Measurements from ENCODE around the gene CFAP410. TPM values are rescaled to one million over a fixed set of nuclear protein-coding genes. Genes with fewer than 3 reads are reported as not detected.

CFAP410 gene
- total and polyA plus RNA-seq, 2 donors (not counting 3 experiments of a cell fraction or from before 2014, with no cell fraction given): 7.2 to 12.2 TPM

DNA sequence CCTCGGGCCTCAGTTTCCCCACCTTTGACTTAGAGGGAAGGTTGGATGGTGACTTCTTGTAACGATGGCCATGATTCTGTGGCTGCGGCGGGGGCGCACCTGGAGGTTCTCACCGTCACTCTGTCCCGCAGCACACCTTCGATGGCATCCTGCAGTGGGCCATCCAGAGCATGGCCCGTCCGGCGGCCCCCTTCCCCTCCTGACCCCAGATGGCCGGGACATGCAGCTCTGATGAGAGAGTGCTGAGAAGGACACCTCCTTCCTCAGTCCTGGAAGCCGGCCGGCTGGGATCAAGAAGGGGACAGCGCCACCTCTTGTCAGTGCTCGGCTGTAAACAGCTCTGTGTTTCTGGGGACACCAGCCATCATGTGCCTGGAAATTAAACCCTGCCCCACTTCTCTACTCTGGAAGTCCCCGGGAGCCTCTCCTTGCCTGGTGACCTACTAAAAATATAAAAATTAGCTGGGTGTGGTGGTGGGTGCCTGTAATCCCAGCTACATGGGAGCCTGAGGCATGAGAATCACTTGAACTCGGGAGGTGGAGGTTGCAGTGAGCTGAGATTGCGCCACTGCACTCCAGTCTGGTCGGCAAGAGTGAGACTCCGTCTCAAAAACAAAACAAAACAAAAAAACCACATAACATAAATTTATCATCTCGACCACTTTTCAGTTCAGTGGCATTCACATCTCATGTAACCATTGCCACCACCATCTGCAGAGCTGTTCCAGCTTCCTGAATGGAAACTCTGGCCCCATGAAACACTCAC is 41.5 kb downstream of the CFAP410 start:
- Histone ChIP-seq H3K9ac (replicated peaks; ENCODE audit: extremely low read depth, insufficient read depth, low read length) (no peak overlapping the region), H3K79me2 (ENCODE audit: control insufficient read depth, insufficient read depth, low read length) (peaks cover 23% of the 10 kb centered on the region), H2AFZ (ENCODE audit: low read depth, low read length) (no peak overlapping the region), H3K27ac (ENCODE audit: insufficient read depth, low read depth, low read length) (no peak overlapping the region), H3K4me3 (replicated peaks in 1 of 3; ENCODE audit: insufficient read depth in 1 of 3, low read depth in 1 of 3, low read length in 3 of 3) (no peak overlapping the region), H4K20me1 (replicated peaks; ENCODE audit: control insufficient read depth, extremely low read depth, insufficient read depth, low read length) (no peaks in the 10 kb centered on the region), H3K36me3 (ENCODE audit: control insufficient read depth in 2 of 2, extremely low read depth in 1 of 2, insufficient read depth in 2 of 2, low read length in 2 of 2) (no peaks in the 10 kb centered on the region), H3K9me1 (replicated peaks; ENCODE audit: control insufficient read depth, extremely low read depth, insufficient read depth, low read length) (no peaks in the 10 kb centered on the region), H3K4me2 (ENCODE audit: insufficient read depth, low read length) (no peak overlapping the region), H3K4me1 (ENCODE audit: control insufficient read depth, extremely low read depth, insufficient read depth, low read length) (peaks cover 12% of the 10 kb centered on the region), H3K27me3 (ENCODE audit: control insufficient read depth in 2 of 2, insufficient read depth in 2 of 2, low read length in 2 of 2) (no peaks in the 10 kb centered on the region), H3K9me3 (replicated peaks; ENCODE audit: control insufficient read depth, insufficient read depth, low read length) (no peaks in the 10 kb centered on the region)
- TF ChIP-seq JUN (IDR thresholded peaks at IDR 0.05; ENCODE audit: borderline replicate concordance, insufficient read depth, insufficient read length, low read depth) (no peak), CTCF (IDR thresholded peaks at IDR 0.05; ENCODE audit: extremely low read depth in 1 of 2, insufficient read depth in 1 of 2, low read depth in 1 of 2, low read length in 2 of 2) (peak; percentile 74 to 87), EZH2 (IDR thresholded peaks at IDR 0.05; ENCODE audit: borderline replicate concordance, low read depth, low read length, severe bottlenecking) (no peak)
- no TSS peak for BruUV-seq (replicated peaks)
- dilution Hi-C loops (cut with MboI; ENCODE audit: extremely low pct_ligation_motif_present, low sequenced_read_pairs) (no loop called here), intact Hi-C loops (cut with micrococcal nuclease) (no loop called here)
- DNase-seq (ENCODE audit: low read depth, low spot score): peak; percentile 78
- POLR2A ChIA-PET: interaction anchor here (0.6 kb wide), 1 partner anchor 14 kb away, joined by 3 read pairs; no protein-coding TSS in a partner anchor
- FAIRE-seq: peak; percentile 88
- CTCF ChIA-PET: interaction anchor here (0.6 to 1.5 kb wide), 15 partner anchors 10 to 496 kb away, joined by 3 to 11 read pairs (median 5); partner anchors contain the start of gene CFAP410

DNA sequence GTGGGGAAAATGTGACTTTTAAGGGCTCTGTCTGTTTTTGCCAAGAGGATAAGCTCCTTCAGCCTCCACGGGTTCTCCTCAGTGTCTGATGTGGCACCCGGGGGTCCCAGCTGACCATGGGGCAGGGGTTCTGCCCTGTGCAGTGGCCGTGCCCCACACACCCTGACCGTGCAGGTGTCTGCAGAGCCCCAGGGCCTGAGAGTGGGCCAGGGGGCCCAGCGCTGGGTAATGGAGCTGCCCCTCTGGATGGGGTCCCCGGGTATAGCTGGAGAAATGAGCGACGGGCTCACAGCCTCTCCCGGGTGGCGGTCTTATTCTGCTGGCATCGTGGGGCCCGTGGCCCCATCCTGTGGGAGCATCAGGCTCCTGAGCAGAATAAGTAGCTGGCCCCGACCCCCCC is 42.3 kb downstream of the CFAP410 start:
- Histone ChIP-seq H3K4me2 (ENCODE audit: insufficient read depth, low read length) (no peak overlapping the region), H3K9me3 (replicated peaks; ENCODE audit: control insufficient read depth, insufficient read depth, low read length) (no peaks in the 10 kb centered on the region), H4K20me1 (replicated peaks; ENCODE audit: control insufficient read depth, extremely low read depth, insufficient read depth, low read length) (no peaks in the 10 kb centered on the region), H3K27ac (ENCODE audit: insufficient read depth, low read depth, low read length) (no peak overlapping the region), H3K27me3 (ENCODE audit: control insufficient read depth in 2 of 2, insufficient read depth in 2 of 2, low read length in 2 of 2) (no peaks in the 10 kb centered on the region), H3K9me1 (replicated peaks; ENCODE audit: control insufficient read depth, extremely low read depth, insufficient read depth, low read length) (no peaks in the 10 kb centered on the region), H3K9ac (replicated peaks; ENCODE audit: extremely low read depth, insufficient read depth, low read length) (no peak overlapping the region), H3K4me3 (replicated peaks in 1 of 3; ENCODE audit: insufficient read depth in 1 of 3, low read depth in 1 of 3, low read length in 3 of 3) (no peak overlapping the region), H3K36me3 (ENCODE audit: control insufficient read depth in 2 of 2, extremely low read depth in 1 of 2, insufficient read depth in 2 of 2, low read length in 2 of 2) (no peaks in the 10 kb centered on the region), H3K79me2 (ENCODE audit: control insufficient read depth, insufficient read depth, low read length) (peaks cover 15% of the 10 kb centered on the region), H3K4me1 (ENCODE audit: control insufficient read depth, extremely low read depth, insufficient read depth, low read length) (peaks cover 12% of the 10 kb centered on the region), H2AFZ (ENCODE audit: low read depth, low read length) (no peak overlapping the region)
- dilution Hi-C loops (cut with MboI; ENCODE audit: extremely low pct_ligation_motif_present, low sequenced_read_pairs) (no loop called here), intact Hi-C loops (cut with micrococcal nuclease) (no loop called here)
- no TSS peak for BruUV-seq (replicated peaks)
- FAIRE-seq: no peak
- CTCF ChIA-PET: interaction anchor here (0.8 to 1.5 kb wide), 8 partner anchors 10 to 213 kb away, joined by 3 to 11 read pairs (median 6); no protein-coding TSS in a partner anchor
- no peak for DNase-seq (ENCODE audit: low read depth, low spot score)
- POLR2A ChIA-PET: no interaction called here
- no peak for TF ChIP-seq MYC (IDR thresholded peaks at IDR 0.05; ENCODE audit: low read depth, low read length)
- no peak for TF ChIP-seq JUN (IDR thresholded peaks at IDR 0.05; ENCODE audit: borderline replicate concordance, insufficient read depth, insufficient read length, low read depth)

Measured in endothelial cell of umbilical vein (primary cell).